H1 (cell line): ENCODE measurements around the gene USH1G. TPM values are rescaled to one million over a fixed set of nuclear protein-coding genes. Genes with fewer than 3 reads are reported as not detected.

ENCODE experiments used
- CTCF ChIA-PET: fragments of 300-600 bp; sonication (Branson Sonifier 250); formaldehyde crosslinking; loops from one replicate; lab custom pipeline; 2021; ENCODE audit not compliant: partially characterized antibody; lab: Charles Lee
- POLR2A ChIA-PET: fragments of 300-600 bp; sonication (Branson Sonifier 250); formaldehyde crosslinking; loops from one replicate; lab custom pipeline; 2021; ENCODE audit warnings: inconsistent platforms; ENCODE audit not compliant: partially characterized antibody; lab: Charles Lee
- DNase-seq, 2 experiments: peaks; one replicate each; pipeline versions ENCODE4 v3.0.0 to v3.0.0-alpha.2; 2010 to 2022; ENCODE audit warnings: low spot score in 2 of 2, low read depth in 1 of 2, mixed read lengths in 1 of 2
- FAIRE-seq: peaks from 2 replicates; lab custom pipeline; 2011; peaks lifted over from hg19 to GRCh38; lab: Jason Lieb, UNC
- H2AFZ ChIP-seq: 2 replicates; pipeline ENCODE4 v1.8.1; 2012; ENCODE audit warnings: low read length, inconsistent platforms
- H2AK5ac ChIP-seq: 2 replicates; pipeline ENCODE4 v1.6.1; 2013; ENCODE audit warnings: low read depth, low read length
- H2BK120ac ChIP-seq: replicated peaks from 2 replicates; pipeline ENCODE3; 2013; ENCODE audit warnings: low read depth, low read length, inconsistent platforms
- H2BK12ac ChIP-seq: 2 replicates; pipeline ENCODE4 v1.6.1; 2013; ENCODE audit warnings: low read depth, low read length
- H2BK15ac ChIP-seq: 2 replicates; pipeline ENCODE4 v1.6.1; 2013; ENCODE audit warnings: low read length
- H2BK20ac ChIP-seq: 2 replicates; pipeline ENCODE4 v1.6.1; 2013; ENCODE audit warnings: low read length
- H2BK5ac ChIP-seq: 2 replicates; pipeline ENCODE4 v1.6.1; 2013; ENCODE audit warnings: low read depth, low read length
- H3K14ac ChIP-seq: 2 replicates; pipeline ENCODE4 v1.6.1; 2013; ENCODE audit warnings: inconsistent platforms; ENCODE audit not compliant: insufficient read length
- H3K18ac ChIP-seq: 2 replicates; pipeline ENCODE4 v1.6.1; 2013; ENCODE audit warnings: low read length; ENCODE audit errors: extremely low read depth
- H3K23ac ChIP-seq: 2 replicates; pipeline ENCODE4 v1.6.1; 2013; ENCODE audit warnings: inconsistent platforms; ENCODE audit not compliant: insufficient read length
- H3K23me2 ChIP-seq: 2 replicates; pipeline ENCODE4 v1.6.1; 2013; ENCODE audit warnings: low read depth, low read length
- H3K27ac ChIP-seq: 2 replicates; pipeline ENCODE4 v1.6.1; 2011; ENCODE audit warnings: low read depth, low read length, inconsistent platforms
- H3K27me3 ChIP-seq, 4 experiments: replicated peaks in 1 of 4; 1 replicate in 1 of 4; 2 replicates in 3 of 4; pipeline versions ENCODE4 v1.6.1 to v1.8.1; 2011 to 2013; ENCODE audit warnings: low read length in 3 of 4, mild to moderate bottlenecking in 3 of 4, inconsistent platforms in 2 of 4, mixed read lengths in 2 of 4, moderate library complexity in 1 of 4; ENCODE audit not compliant: control insufficient read depth in 3 of 4, insufficient read depth in 3 of 4; ENCODE audit errors: extremely low read depth in 1 of 4
- H3K36me3 ChIP-seq, 4 experiments: 2 replicates each; pipeline versions ENCODE4 v1.6.1 to v1.8.1; 2011 to 2013; ENCODE audit warnings: mild to moderate bottlenecking in 4 of 4, low read length in 3 of 4, moderate library complexity in 2 of 4, control low read depth in 1 of 4, inconsistent platforms in 1 of 4; ENCODE audit not compliant: insufficient read depth in 4 of 4, control insufficient read depth in 2 of 4
- H3K4ac ChIP-seq: replicated peaks from 2 replicates; pipeline ENCODE3; 2013; ENCODE audit warnings: low read length, low read depth, mixed read lengths, inconsistent platforms; ENCODE audit not compliant: insufficient read length
- H3K4me1 ChIP-seq, 4 experiments: replicated peaks in 1 of 4; 1 replicate in 1 of 4; 2 replicates in 3 of 4; pipeline versions ENCODE4 v1.6.1 to v1.8.1; 2011 to 2013; ENCODE audit warnings: low read length in 3 of 4, inconsistent platforms in 2 of 4, mixed read lengths in 1 of 4; ENCODE audit not compliant: insufficient read depth in 4 of 4, control insufficient read depth in 3 of 4
- H3K4me2 ChIP-seq, 2 experiments: 2 replicates each; pipeline versions ENCODE4 v1.6.1 to v1.8.1; 2011 to 2013; ENCODE audit warnings: low read depth in 2 of 2, low read length in 2 of 2, control low read depth in 1 of 2, inconsistent platforms in 1 of 2, mild to moderate bottlenecking in 1 of 2; ENCODE audit not compliant: insufficient read depth in 1 of 2
- H3K4me3 ChIP-seq, 4 experiments: fragments of 200-600, 300-600 bp in 1 of 4; sonication (generic), shearing (Covaris generic), sonication (Bioruptor Twin) in 1 of 4; 2 replicates each; pipeline versions ENCODE4 v1.5.1 to v1.8.1; 2011 to 2016; ENCODE audit warnings: low read length in 4 of 4, low read depth in 3 of 4, control low read depth in 2 of 4, inconsistent platforms in 2 of 4, mild to moderate bottlenecking in 2 of 4, mixed read lengths in 1 of 4, moderate library complexity in 1 of 4; ENCODE audit not compliant: insufficient read depth in 2 of 4; ENCODE audit errors: extremely low read depth in 1 of 4
- H3K56ac ChIP-seq: replicated peaks from 2 replicates; pipeline ENCODE3; 2013; ENCODE audit warnings: low read depth, mild to moderate bottlenecking, mixed read lengths, low read length, inconsistent platforms; ENCODE audit not compliant: insufficient read length
- H3K79me1 ChIP-seq: 2 replicates; pipeline ENCODE4 v1.6.1; 2013; ENCODE audit warnings: low read depth, low read length, control low read depth
- H3K79me2 ChIP-seq, 2 experiments: 2 replicates each; pipeline versions ENCODE4 v1.6.1 to v1.8.1; 2012 to 2013; ENCODE audit warnings: low read length in 2 of 2, mild to moderate bottlenecking in 2 of 2, inconsistent platforms in 1 of 2; ENCODE audit not compliant: insufficient read depth in 2 of 2, control insufficient read depth in 1 of 2
- H3K9ac ChIP-seq, 4 experiments: replicated peaks in 1 of 4; 1 replicate in 1 of 4; 2 replicates in 3 of 4; pipeline versions ENCODE4 v1.6.1 to v1.8.1; 2011 to 2013; ENCODE audit warnings: low read depth in 3 of 4, low read length in 3 of 4, control low read depth in 2 of 4, mild to moderate bottlenecking in 2 of 4, moderate library complexity in 2 of 4, inconsistent platforms in 1 of 4; ENCODE audit errors: extremely low read depth in 1 of 4
- H3K9me3 ChIP-seq, 2 experiments: 2 replicates each; pipeline versions ENCODE4 v1.6.1 to v1.8.1; 2012 to 2013; ENCODE audit warnings: mild to moderate bottlenecking in 2 of 2, moderate library complexity in 2 of 2, control low read depth in 1 of 2, inconsistent platforms in 1 of 2, low read depth in 1 of 2, low read length in 1 of 2, mixed read lengths in 1 of 2; ENCODE audit not compliant: insufficient read depth in 2 of 2
- H4K20me1 ChIP-seq, 2 experiments: replicated peaks in 1 of 2; 2 replicates each; pipeline versions ENCODE3 to v1.8.1; 2011 to 2013; ENCODE audit warnings: inconsistent platforms in 2 of 2, low read length in 2 of 2, mild to moderate bottlenecking in 1 of 2; ENCODE audit not compliant: insufficient read depth in 2 of 2, control insufficient read depth in 1 of 2
- H4K5ac ChIP-seq: 2 replicates; pipeline ENCODE4 v1.6.1; 2013; ENCODE audit warnings: low read length, low read depth, mixed read lengths, inconsistent platforms; ENCODE audit not compliant: insufficient read length
- H4K8ac ChIP-seq: 2 replicates; pipeline ENCODE4 v1.8.0; 2013; ENCODE audit warnings: mild to moderate bottlenecking, moderate library complexity, low read length, inconsistent platforms; ENCODE audit not compliant: insufficient read depth; ENCODE audit errors: extremely low read depth
- H4K91ac ChIP-seq: replicated peaks from 2 replicates; pipeline ENCODE3; 2013; ENCODE audit warnings: low read length, mixed read lengths, inconsistent platforms; ENCODE audit not compliant: insufficient read length
- BCL11A ChIP-seq, 2 experiments: IDR thresholded peaks; one replicate each; pipeline ENCODE4 v1.6.1; 2011; ENCODE audit warnings: low read depth in 2 of 2, low read length in 2 of 2, mild to moderate bottlenecking in 2 of 2
- KDM1A ChIP-seq: fragments of 200-600, 300-600 bp; sonication (generic); IDR thresholded peaks from 2 replicates; pipeline ENCODE4 v1.7.1; 2016; ENCODE audit warnings: mild to moderate bottlenecking, low read length, borderline replicate concordance
- POLR2AphosphoS5 ChIP-seq: IDR thresholded peaks from 2 replicates; pipeline ENCODE4 v1.6.1; 2011; ENCODE audit warnings: low read depth, low read length
- RNF2 ChIP-seq: fragments of 200-900, 300-1000 bp; sonication (generic); IDR thresholded peaks from 2 replicates; pipeline ENCODE4 v1.7.1; 2016; ENCODE audit warnings: borderline replicate concordance, low read depth, mild to moderate bottlenecking, antibody characterized with exemption, low read length; ENCODE audit not compliant: poor library complexity, severe bottlenecking; ENCODE audit errors: missing control alignments
- TAF1 ChIP-seq: IDR thresholded peaks from 2 replicates; pipeline ENCODE4 v1.6.1; 2011; ENCODE audit warnings: mild to moderate bottlenecking, low read depth, low read length
- WGBS, 2 experiments: shearing (Covaris generic) in 1 of 2; methylation state at CpG; one replicate each; pipeline versions ENCODE4 v1.1.6 to v1.1.7; 2013 to 2015; ENCODE audit warnings: low lambda C conversion rate in 2 of 2, mixed read lengths in 2 of 2, inconsistent platforms in 1 of 2, low coverage in 1 of 2, missing lambda C conversion rate in 1 of 2; ENCODE audit not compliant: insufficient replicate concordance in 2 of 2, insufficient coverage in 1 of 2, insufficient read length in 1 of 2; ENCODE audit errors: extremely low coverage in 1 of 2, missing lambda C conversion rate in 1 of 2; 5-methylcytosine and 5-hydroxymethylcytosine counted together
- polyA plus RNA-seq, 7 experiments: library from polyadenylated mRNA; depleted of rRNA in 3 of 7; stranded (reverse) in 5 of 7; unstranded in 2 of 7; fragments of >200 nt in 5 of 7; fragments of 200-250 nt in 2 of 7; gene quantifications; 1 replicate in 5 of 7; 2 replicates in 1 of 7; 4 replicates in 1 of 7; pipeline versions ENCODE4 v1.2.1 to v1.2.3, GENCODE V29; 2011 to 2013; ENCODE audit warnings: missing spikeins in 2 of 7, mixed read lengths in 2 of 7
- total RNA-seq: library from RNA; stranded (reverse); fragmentation: NEBNext Ultra II Directional; extraction: Animal tissue kit (Norgen Biotek cat#: 25700); gene quantifications from 2 replicates; pipeline ENCODE4 v1.2.1, GENCODE V29; 2021

USH1G gene
- total and polyA plus RNA-seq, 2 of the 8 experiments (the other 6 are each of a cell fraction or from before 2014, with no cell fraction given): 1.6 to 4.3 TPM

- Histone ChIP-seq H2BK15ac (no peak overlapping the region), H3K23ac (no peak overlapping the region), H3K4me1 (peaks cover 5 to 15% (median 13%) of the 10 kb centered on the region in 4 experiments), H3K4me3 (no peak overlapping the region), H3K56ac (no peak overlapping the region), H3K9me3 (peaks cover 0 to 7% of the 10 kb centered on the region in 2 experiments; a peak in 1 of 4 replicates), H2AFZ (no peak overlapping the region), H3K79me1 (no peaks in the 10 kb centered on the region), H4K91ac (no peak overlapping the region), H2BK5ac (no peak overlapping the region), H3K18ac (no peak overlapping the region), H3K9ac (no peak overlapping the region), H3K4me2 (no peak overlapping the region), H2BK120ac (no peak overlapping the region), H3K79me2 (no peaks in the 10 kb centered on the region), H2BK12ac (peak overlapping the region; percentile 68; the same call in 1 of the 2 replicates), H3K27ac (no peak overlapping the region), H3K14ac (no peak overlapping the region), H3K36me3 (no peaks in the 10 kb centered on the region), H4K20me1 (no peaks in the 10 kb centered on the region), H3K4ac (peak overlapping the region; percentile 9), H2BK20ac (no peak overlapping the region), H4K8ac (no peak overlapping the region), H4K5ac (no peak overlapping the region), H2AK5ac (no peak overlapping the region), H3K23me2 (no peaks in the 10 kb centered on the region), H3K27me3 (peaks cover 0 to 4% (median under 1%) of the 10 kb centered on the region in 4 experiments; a peak in 4 of 7 replicates)
- ChIA-PET CTCF (interaction anchor here (0.5 to 49.9 kb wide), 4 partner anchors 19 to 47 kb away, joined by 3 to 1072 read pairs (median 3); partner anchors contain the start of gene OTOP2), POLR2A (no interaction called here)
- FAIRE-seq (no peak), DNase-seq (no peak)
- TF ChIP-seq POLR2AphosphoS5 (no peak), BCL11A (IDR thresholded peaks at IDR 0.05; ENCODE audit: low read depth in 2 of 2, low read length in 2 of 2) (no peak), RNF2 (no peak), KDM1A (peak; percentile 64; the same call in 1 of the 2 replicates), TAF1 (no peak)
- WGBS, 2 experiments: 83% methylated on average over 7 of the region's 7 CpGs; no CpG with 5 or more reads in 1 of the 2 experiments
These were observed 18.2 kb downstream of the USH1G start for GRCh38 chr17:74904687-74905409.
